H9 (cell line): ENCODE measurements around the gene GSTM1. TPM values are rescaled to one million over a fixed set of nuclear protein-coding genes. Genes with fewer than 3 reads are reported as not detected.

Experiments used
- DNase-seq: peaks from one replicate; pipeline ENCODE4 v3.0.0-alpha.2; 2017
- H2AFZ ChIP-seq: one replicate; pipeline ENCODE4 v1.6.1; 2013; ENCODE audit warnings: mild to moderate bottlenecking, low read length, control low read depth, moderate library complexity
- H2AK5ac ChIP-seq: 2 replicates; pipeline ENCODE4 v1.6.1; 2013; ENCODE audit warnings: low read length, control low read depth, mixed read lengths; ENCODE audit not compliant: insufficient read length
- H2BK120ac ChIP-seq: one replicate; pipeline ENCODE4 v1.6.1; 2013; ENCODE audit warnings: low read depth, mild to moderate bottlenecking, low read length, control low read depth, inconsistent platforms; ENCODE audit not compliant: poor library complexity, severe bottlenecking
- H2BK12ac ChIP-seq: 2 replicates; pipeline ENCODE4 v1.6.1; 2013; ENCODE audit warnings: low read length, control low read depth, mixed read lengths, low read depth; ENCODE audit not compliant: insufficient read length
- H2BK15ac ChIP-seq: 2 replicates; pipeline ENCODE4 v1.6.1; 2013; ENCODE audit warnings: low read depth, low read length, control low read depth
- H2BK20ac ChIP-seq: one replicate; pipeline ENCODE4 v1.6.1; 2013; ENCODE audit warnings: low read depth, mild to moderate bottlenecking, low read length, control low read depth, inconsistent platforms; ENCODE audit not compliant: poor library complexity, severe bottlenecking
- H2BK5ac ChIP-seq: 2 replicates; pipeline ENCODE4 v1.6.1; 2013; ENCODE audit warnings: low read length, control low read depth, mixed read lengths; ENCODE audit not compliant: insufficient read length
- H3K14ac ChIP-seq: 2 replicates; pipeline ENCODE4 v1.6.1; 2013; ENCODE audit warnings: low read length, control low read depth; ENCODE audit not compliant: insufficient read depth
- H3K18ac ChIP-seq: 2 replicates; pipeline ENCODE4 v1.6.1; 2013; ENCODE audit warnings: low read depth, mild to moderate bottlenecking, mixed read lengths, low read length, control low read depth; ENCODE audit not compliant: insufficient read length
- H3K23ac ChIP-seq: 2 replicates; pipeline ENCODE4 v1.6.1; 2013; ENCODE audit warnings: low read length, control low read depth, mixed read lengths, low read depth; ENCODE audit not compliant: insufficient read length
- H3K23me2 ChIP-seq: 2 replicates; pipeline ENCODE4 v1.6.1; 2013; ENCODE audit warnings: low read depth, mild to moderate bottlenecking, mixed read lengths, low read length, control low read depth; ENCODE audit not compliant: insufficient read length, poor library complexity, severe bottlenecking
- H3K27ac ChIP-seq: 2 replicates; pipeline ENCODE4 v1.5.1; 2013; ENCODE audit warnings: low read length, control low read depth, mixed read lengths, low read depth; ENCODE audit not compliant: insufficient read length
- H3K27me3 ChIP-seq: 2 replicates; pipeline ENCODE4 v1.6.1; 2013; ENCODE audit warnings: low read length, control low read depth, inconsistent platforms; ENCODE audit not compliant: insufficient read depth
- H3K4ac ChIP-seq: 2 replicates; pipeline ENCODE4 v1.6.1; 2013; ENCODE audit warnings: low read depth, mild to moderate bottlenecking, control low read depth, inconsistent platforms, low read length, moderate library complexity
- H3K4me1 ChIP-seq: 2 replicates; pipeline ENCODE4 v1.6.1; 2013; ENCODE audit warnings: low read length, control low read depth, inconsistent platforms; ENCODE audit not compliant: insufficient read depth
- H3K4me2 ChIP-seq: 2 replicates; pipeline ENCODE4 v1.6.1; 2013; ENCODE audit warnings: low read length, control low read depth, mixed read lengths; ENCODE audit not compliant: insufficient read length, insufficient read depth
- H3K56ac ChIP-seq: 2 replicates; pipeline ENCODE4 v1.6.1; 2013; ENCODE audit warnings: low read depth, mild to moderate bottlenecking, mixed read lengths, low read length, control low read depth; ENCODE audit not compliant: insufficient read length
- H3K79me1 ChIP-seq: 2 replicates; pipeline ENCODE4 v1.6.1; 2013; ENCODE audit warnings: low read depth, mild to moderate bottlenecking, moderate library complexity, low read length, control low read depth, inconsistent platforms; ENCODE audit not compliant: insufficient read depth, poor library complexity, severe bottlenecking
- H3K79me2 ChIP-seq: 2 replicates; pipeline ENCODE4 v1.6.1; 2013; ENCODE audit warnings: low read length, control low read depth, inconsistent platforms; ENCODE audit not compliant: insufficient read depth
- H3K9ac ChIP-seq: 2 replicates; pipeline ENCODE4 v1.6.1; 2013; ENCODE audit warnings: low read length, control low read depth, mixed read lengths; ENCODE audit not compliant: insufficient read length; ENCODE audit errors: extremely low read depth
- H3K9me3 ChIP-seq: one replicate; pipeline ENCODE4 v1.6.1; 2013; ENCODE audit warnings: low read depth, low read length, inconsistent platforms; ENCODE audit not compliant: control insufficient read depth
- H3T11ph ChIP-seq: one replicate; pipeline ENCODE4 v1.6.1; 2013; ENCODE audit warnings: mild to moderate bottlenecking, low read length, control low read depth, inconsistent platforms
- H4K20me1 ChIP-seq: one replicate; pipeline ENCODE4 v1.6.1; 2013; ENCODE audit not compliant: control insufficient read depth, insufficient read length, insufficient read depth
- H4K5ac ChIP-seq: 2 replicates; pipeline ENCODE4 v1.6.1; 2013; ENCODE audit warnings: low read depth, mild to moderate bottlenecking, mixed read lengths, low read length, control low read depth; ENCODE audit not compliant: insufficient read length
- H4K8ac ChIP-seq: replicated peaks from 2 replicates; pipeline ENCODE4 v1.6.1; 2013; ENCODE audit warnings: low read length, control low read depth, mixed read lengths, low read depth; ENCODE audit not compliant: insufficient read length
- H4K91ac ChIP-seq: 2 replicates; pipeline ENCODE4 v1.6.1; 2013; ENCODE audit warnings: low read depth, mild to moderate bottlenecking, moderate library complexity, mixed read lengths, low read length, control low read depth; ENCODE audit not compliant: insufficient read length
- H3K27ac Mint-ChIP-seq, 3 experiments: 2 replicates in 2 of 3; 3 replicates in 1 of 3; pipeline ENCODE4 v1.8.0; 2020 to 2021; ENCODE audit warnings: mixed read lengths in 3 of 3, mild to moderate bottlenecking in 1 of 3, moderate library complexity in 1 of 3
- H3K27me3 Mint-ChIP-seq: 2 replicates; pipeline ENCODE4 v1.8.0; 2021; ENCODE audit warnings: low read depth, mild to moderate bottlenecking, moderate library complexity, mixed read lengths
- H3K36me3 Mint-ChIP-seq, 3 experiments: 2 replicates in 2 of 3; 3 replicates in 1 of 3; pipeline ENCODE4 v1.8.0; 2020 to 2021; ENCODE audit warnings: low read depth in 3 of 3, mixed read lengths in 3 of 3; ENCODE audit not compliant: insufficient read depth in 1 of 3
- H3K4me1 Mint-ChIP-seq, 2 experiments: 2 replicates each; pipeline ENCODE4 v1.8.0; 2020; ENCODE audit warnings: mixed read lengths in 2 of 2
- H3K4me3 Mint-ChIP-seq, 2 experiments: 2 replicates in 1 of 2; 3 replicates in 1 of 2; pipeline ENCODE4 v1.8.0; 2020 to 2021; ENCODE audit warnings: mild to moderate bottlenecking in 2 of 2, mixed read lengths in 2 of 2, moderate library complexity in 1 of 2
- H3K9me3 Mint-ChIP-seq, 2 experiments: 2 replicates in 1 of 2; 3 replicates in 1 of 2; pipeline ENCODE4 v1.8.0; 2020; ENCODE audit warnings: mild to moderate bottlenecking in 2 of 2, mixed read lengths in 2 of 2, moderate library complexity in 1 of 2
- CTCF ChIP-seq: fragments of 200-600 bp; sonication (generic); conservative IDR thresholded peaks from 3 replicates; pipeline ENCODE4 v1.8.0; 2021; ENCODE audit warnings: antibody characterized with exemption, mild to moderate bottlenecking
- WGBS: extraction: QIAGEN DNeasy Blood & Tissue Kit; methylation state at CpG from one replicate; pipeline ENCODE4 v1.1.7; 2013; ENCODE audit warnings: missing lambda C conversion rate, low lambda C conversion rate, mixed read lengths; ENCODE audit not compliant: insufficient read length; ENCODE audit errors: extremely low coverage; 5-methylcytosine and 5-hydroxymethylcytosine counted together
- total RNA-seq: library from RNA; stranded (reverse); gene quantifications from 2 replicates; pipeline ENCODE4 v1.2.1, GENCODE V29; 2021

GSTM1 gene
- total RNA-seq, 1 experiment from 2014 or later: 19.5 TPM

- H2BK20ac ChIP-seq: no peak overlapping the region
- no peaks in the 10 kb centered on the region for H3K4me1 ChIP-seq
- no peak overlapping the region for H3K56ac ChIP-seq
- no peaks in the 10 kb centered on the region for H3K36me3 Mint-ChIP-seq
- no peak overlapping the region for H3K9ac ChIP-seq
- no peak overlapping the region for H3K4me3 Mint-ChIP-seq
- H3K79me2 ChIP-seq: no peaks in the 10 kb centered on the region
- H3K23me2 ChIP-seq: no peaks in the 10 kb centered on the region
- no peak overlapping the region for H2BK120ac ChIP-seq
- no peak for TF ChIP-seq CTCF
- no peak overlapping the region for H2BK12ac ChIP-seq
- no peak overlapping the region for H3K18ac ChIP-seq
- H3K27me3 ChIP-seq: no peaks in the 10 kb centered on the region; the same call in 1 of the 2 replicates
- H3K4me2 ChIP-seq: no peak overlapping the region
- no CpG with 5 or more reads among the region's 3 CpGs for WGBS
- no peak for DNase-seq
- no peak overlapping the region; a peak in 1 of 7 replicates for H3K27ac Mint-ChIP-seq
- no peaks in the 10 kb centered on the region for H3K79me1 ChIP-seq
- H3K23ac ChIP-seq: no peak overlapping the region
- no peaks in the 10 kb centered on the region for H4K20me1 ChIP-seq
- H4K91ac ChIP-seq: no peak overlapping the region
- H4K8ac ChIP-seq: no peak overlapping the region
- H4K5ac ChIP-seq: no peak overlapping the region
- H2BK15ac ChIP-seq: no peak overlapping the region
- no peak overlapping the region for H2AK5ac ChIP-seq
- H2BK5ac ChIP-seq: no peak overlapping the region
- no peaks in the 10 kb centered on the region; a peak in 1 of 5 replicates for H3K9me3 Mint-ChIP-seq
- H3K4ac ChIP-seq: no peak overlapping the region
- no peaks in the 10 kb centered on the region for H3K9me3 ChIP-seq
- no peak overlapping the region for H3K27ac ChIP-seq
- H3K14ac ChIP-seq: no peak overlapping the region
- no peaks in the 10 kb centered on the region; a peak in 1 of 4 replicates for H3K4me1 Mint-ChIP-seq
- H3T11ph ChIP-seq: no peak overlapping the region
- H2AFZ ChIP-seq: no peak overlapping the region
- H3K27me3 Mint-ChIP-seq: peaks cover 9% of the 10 kb centered on the region
Measured at GRCh38 chr1:109716570-109717090, 29.0 kb downstream of the GSTM1 start.
